H1 (cell line): ENCODE results near the gene CELSR1. TPM values are rescaled to one million over a fixed set of nuclear protein-coding genes. Genes with fewer than 3 reads are reported as not detected.

ENCODE experiments used
- CTCF ChIA-PET: fragments of 300-600 bp; sonication (Branson Sonifier 250); formaldehyde crosslinking; loops from one replicate; lab custom pipeline; 2021; ENCODE audit not compliant: partially characterized antibody; lab: Charles Lee
- POLR2A ChIA-PET: fragments of 300-600 bp; sonication (Branson Sonifier 250); formaldehyde crosslinking; loops from one replicate; lab custom pipeline; 2021; ENCODE audit warnings: inconsistent platforms; ENCODE audit not compliant: partially characterized antibody; lab: Charles Lee
- DNase-seq, 2 experiments: peaks; one replicate each; pipeline versions ENCODE4 v3.0.0 to v3.0.0-alpha.2; 2010 to 2022; ENCODE audit warnings: low spot score in 2 of 2, low read depth in 1 of 2, mixed read lengths in 1 of 2
- FAIRE-seq: peaks from 2 replicates; lab custom pipeline; 2011; peaks lifted over from hg19 to GRCh38; lab: Jason Lieb, UNC
- H2AFZ ChIP-seq: 2 replicates; pipeline ENCODE4 v1.8.1; 2012; ENCODE audit warnings: low read length, inconsistent platforms
- H2AK5ac ChIP-seq: 2 replicates; pipeline ENCODE4 v1.6.1; 2013; ENCODE audit warnings: low read depth, low read length
- H2BK120ac ChIP-seq: replicated peaks from 2 replicates; pipeline ENCODE3; 2013; ENCODE audit warnings: low read depth, low read length, inconsistent platforms
- H2BK12ac ChIP-seq: 2 replicates; pipeline ENCODE4 v1.6.1; 2013; ENCODE audit warnings: low read depth, low read length
- H2BK15ac ChIP-seq: 2 replicates; pipeline ENCODE4 v1.6.1; 2013; ENCODE audit warnings: low read length
- H2BK20ac ChIP-seq: 2 replicates; pipeline ENCODE4 v1.6.1; 2013; ENCODE audit warnings: low read length
- H2BK5ac ChIP-seq: 2 replicates; pipeline ENCODE4 v1.6.1; 2013; ENCODE audit warnings: low read depth, low read length
- H3K14ac ChIP-seq: 2 replicates; pipeline ENCODE4 v1.6.1; 2013; ENCODE audit warnings: inconsistent platforms; ENCODE audit not compliant: insufficient read length
- H3K18ac ChIP-seq: 2 replicates; pipeline ENCODE4 v1.6.1; 2013; ENCODE audit warnings: low read length; ENCODE audit errors: extremely low read depth
- H3K23ac ChIP-seq: 2 replicates; pipeline ENCODE4 v1.6.1; 2013; ENCODE audit warnings: inconsistent platforms; ENCODE audit not compliant: insufficient read length
- H3K23me2 ChIP-seq: 2 replicates; pipeline ENCODE4 v1.6.1; 2013; ENCODE audit warnings: low read depth, low read length
- H3K27ac ChIP-seq: 2 replicates; pipeline ENCODE4 v1.6.1; 2011; ENCODE audit warnings: low read depth, low read length, inconsistent platforms
- H3K27me3 ChIP-seq, 4 experiments: replicated peaks in 1 of 4; 1 replicate in 1 of 4; 2 replicates in 3 of 4; pipeline versions ENCODE4 v1.6.1 to v1.8.1; 2011 to 2013; ENCODE audit warnings: low read length in 3 of 4, mild to moderate bottlenecking in 3 of 4, inconsistent platforms in 2 of 4, mixed read lengths in 2 of 4, moderate library complexity in 1 of 4; ENCODE audit not compliant: control insufficient read depth in 3 of 4, insufficient read depth in 3 of 4; ENCODE audit errors: extremely low read depth in 1 of 4
- H3K36me3 ChIP-seq, 4 experiments: 2 replicates each; pipeline versions ENCODE4 v1.6.1 to v1.8.1; 2011 to 2013; ENCODE audit warnings: mild to moderate bottlenecking in 4 of 4, low read length in 3 of 4, moderate library complexity in 2 of 4, control low read depth in 1 of 4, inconsistent platforms in 1 of 4; ENCODE audit not compliant: insufficient read depth in 4 of 4, control insufficient read depth in 2 of 4
- H3K4ac ChIP-seq: replicated peaks from 2 replicates; pipeline ENCODE3; 2013; ENCODE audit warnings: low read length, low read depth, mixed read lengths, inconsistent platforms; ENCODE audit not compliant: insufficient read length
- H3K4me1 ChIP-seq, 4 experiments: replicated peaks in 1 of 4; 1 replicate in 1 of 4; 2 replicates in 3 of 4; pipeline versions ENCODE4 v1.6.1 to v1.8.1; 2011 to 2013; ENCODE audit warnings: low read length in 3 of 4, inconsistent platforms in 2 of 4, mixed read lengths in 1 of 4; ENCODE audit not compliant: insufficient read depth in 4 of 4, control insufficient read depth in 3 of 4
- H3K4me2 ChIP-seq, 2 experiments: 2 replicates each; pipeline versions ENCODE4 v1.6.1 to v1.8.1; 2011 to 2013; ENCODE audit warnings: low read depth in 2 of 2, low read length in 2 of 2, control low read depth in 1 of 2, inconsistent platforms in 1 of 2, mild to moderate bottlenecking in 1 of 2; ENCODE audit not compliant: insufficient read depth in 1 of 2
- H3K4me3 ChIP-seq, 4 experiments: fragments of 200-600, 300-600 bp in 1 of 4; sonication (generic), shearing (Covaris generic), sonication (Bioruptor Twin) in 1 of 4; 2 replicates each; pipeline versions ENCODE4 v1.5.1 to v1.8.1; 2011 to 2016; ENCODE audit warnings: low read length in 4 of 4, low read depth in 3 of 4, control low read depth in 2 of 4, inconsistent platforms in 2 of 4, mild to moderate bottlenecking in 2 of 4, mixed read lengths in 1 of 4, moderate library complexity in 1 of 4; ENCODE audit not compliant: insufficient read depth in 2 of 4; ENCODE audit errors: extremely low read depth in 1 of 4
- H3K56ac ChIP-seq: replicated peaks from 2 replicates; pipeline ENCODE3; 2013; ENCODE audit warnings: low read depth, mild to moderate bottlenecking, mixed read lengths, low read length, inconsistent platforms; ENCODE audit not compliant: insufficient read length
- H3K79me1 ChIP-seq: 2 replicates; pipeline ENCODE4 v1.6.1; 2013; ENCODE audit warnings: low read depth, low read length, control low read depth
- H3K79me2 ChIP-seq, 2 experiments: 2 replicates each; pipeline versions ENCODE4 v1.6.1 to v1.8.1; 2012 to 2013; ENCODE audit warnings: low read length in 2 of 2, mild to moderate bottlenecking in 2 of 2, inconsistent platforms in 1 of 2; ENCODE audit not compliant: insufficient read depth in 2 of 2, control insufficient read depth in 1 of 2
- H3K9ac ChIP-seq, 4 experiments: replicated peaks in 1 of 4; 1 replicate in 1 of 4; 2 replicates in 3 of 4; pipeline versions ENCODE4 v1.6.1 to v1.8.1; 2011 to 2013; ENCODE audit warnings: low read depth in 3 of 4, low read length in 3 of 4, control low read depth in 2 of 4, mild to moderate bottlenecking in 2 of 4, moderate library complexity in 2 of 4, inconsistent platforms in 1 of 4; ENCODE audit errors: extremely low read depth in 1 of 4
- H3K9me3 ChIP-seq, 2 experiments: 2 replicates each; pipeline versions ENCODE4 v1.6.1 to v1.8.1; 2012 to 2013; ENCODE audit warnings: mild to moderate bottlenecking in 2 of 2, moderate library complexity in 2 of 2, control low read depth in 1 of 2, inconsistent platforms in 1 of 2, low read depth in 1 of 2, low read length in 1 of 2, mixed read lengths in 1 of 2; ENCODE audit not compliant: insufficient read depth in 2 of 2
- H4K20me1 ChIP-seq, 2 experiments: replicated peaks in 1 of 2; 2 replicates each; pipeline versions ENCODE3 to v1.8.1; 2011 to 2013; ENCODE audit warnings: inconsistent platforms in 2 of 2, low read length in 2 of 2, mild to moderate bottlenecking in 1 of 2; ENCODE audit not compliant: insufficient read depth in 2 of 2, control insufficient read depth in 1 of 2
- H4K5ac ChIP-seq: 2 replicates; pipeline ENCODE4 v1.6.1; 2013; ENCODE audit warnings: low read length, low read depth, mixed read lengths, inconsistent platforms; ENCODE audit not compliant: insufficient read length
- H4K8ac ChIP-seq: 2 replicates; pipeline ENCODE4 v1.8.0; 2013; ENCODE audit warnings: mild to moderate bottlenecking, moderate library complexity, low read length, inconsistent platforms; ENCODE audit not compliant: insufficient read depth; ENCODE audit errors: extremely low read depth
- H4K91ac ChIP-seq: replicated peaks from 2 replicates; pipeline ENCODE3; 2013; ENCODE audit warnings: low read length, mixed read lengths, inconsistent platforms; ENCODE audit not compliant: insufficient read length
- GABPA ChIP-seq: IDR thresholded peaks from 2 replicates; pipeline ENCODE4 v1.6.1; 2011; ENCODE audit warnings: mild to moderate bottlenecking, low read length, moderate library complexity, borderline replicate concordance; ENCODE audit not compliant: insufficient read depth
- WGBS, 2 experiments: shearing (Covaris generic) in 1 of 2; methylation state at CpG; one replicate each; pipeline versions ENCODE4 v1.1.6 to v1.1.7; 2013 to 2015; ENCODE audit warnings: low lambda C conversion rate in 2 of 2, mixed read lengths in 2 of 2, inconsistent platforms in 1 of 2, low coverage in 1 of 2, missing lambda C conversion rate in 1 of 2; ENCODE audit not compliant: insufficient replicate concordance in 2 of 2, insufficient coverage in 1 of 2, insufficient read length in 1 of 2; ENCODE audit errors: extremely low coverage in 1 of 2, missing lambda C conversion rate in 1 of 2; 5-methylcytosine and 5-hydroxymethylcytosine counted together
- polyA plus RNA-seq, 7 experiments: library from polyadenylated mRNA; depleted of rRNA in 3 of 7; stranded (reverse) in 5 of 7; unstranded in 2 of 7; fragments of >200 nt in 5 of 7; fragments of 200-250 nt in 2 of 7; gene quantifications; 1 replicate in 5 of 7; 2 replicates in 1 of 7; 4 replicates in 1 of 7; pipeline versions ENCODE4 v1.2.1 to v1.2.3, GENCODE V29; 2011 to 2013; ENCODE audit warnings: missing spikeins in 2 of 7, mixed read lengths in 2 of 7
- total RNA-seq: library from RNA; stranded (reverse); fragmentation: NEBNext Ultra II Directional; extraction: Animal tissue kit (Norgen Biotek cat#: 25700); gene quantifications from 2 replicates; pipeline ENCODE4 v1.2.1, GENCODE V29; 2021

Gene CELSR1
- total and polyA plus RNA-seq, 2 of the 8 experiments (the other 6 are each of a cell fraction or from before 2014, with no cell fraction given), result 9.0 to 12.4 TPM

DNA sequence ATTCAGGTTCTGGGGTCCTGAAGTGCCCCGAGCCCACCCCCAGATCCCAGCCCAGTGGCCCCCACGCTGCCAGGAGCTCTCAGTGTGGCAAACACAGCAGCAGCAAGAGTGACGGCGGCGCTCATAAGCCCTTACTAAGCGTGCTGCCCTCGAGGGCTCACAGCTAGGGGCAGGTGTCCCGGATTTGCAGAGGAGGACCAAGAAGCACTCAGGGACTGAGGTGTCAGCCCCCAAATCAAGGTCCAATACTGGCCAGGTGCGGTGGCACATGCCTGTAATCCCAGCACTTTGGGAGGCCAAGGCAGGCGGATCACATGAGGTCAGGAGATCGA, 25.4 kb downstream of the CELSR1 start:
- Histone ChIP-seq H3K14ac (no peak overlapping the region), H3K56ac (no peak overlapping the region), H2BK15ac (no peak overlapping the region), H4K5ac (no peak overlapping the region), H4K91ac (no peak overlapping the region), H3K4ac (no peak overlapping the region), H3K23ac (no peak overlapping the region), H3K18ac (no peak overlapping the region), H2AK5ac (no peak overlapping the region; the same call in 1 of the 2 replicates), H3K27me3 (no peaks in the 10 kb centered on the region), H3K23me2 (no peaks in the 10 kb centered on the region), H2BK120ac (no peak overlapping the region), H2BK20ac (no peak overlapping the region), H3K9me3 (no peaks in the 10 kb centered on the region), H3K79me1 (peaks cover 5% of the 10 kb centered on the region; the same call in 1 of the 2 replicates), H3K79me2 (no peaks in the 10 kb centered on the region; a peak in 1 of 4 replicates), H4K20me1 (peaks cover 0 to 8% of the 10 kb centered on the region in 2 experiments), H3K27ac (no peak overlapping the region), H3K4me2 (no peak overlapping the region), H3K36me3 (no peaks in the 10 kb centered on the region), H3K4me1 (peaks cover 0 to 36% (median 21%) of the 10 kb centered on the region in 4 experiments; a peak in 6 of 7 replicates), H2BK12ac (no peak overlapping the region), H4K8ac (no peak overlapping the region), H2BK5ac (no peak overlapping the region), H3K9ac (no peak overlapping the region), H2AFZ (no peak overlapping the region), H3K4me3 (no peak overlapping the region)
- FAIRE-seq (no peak), DNase-seq (no peak)
- ChIA-PET POLR2A (interaction anchor here (0.6 to 1.9 kb wide), 2 partner anchors 24 to 89 kb away, joined by 3 to 8 read pairs; partner anchors contain the start of gene CELSR1), CTCF (interaction anchor here (0.8 to 1.9 kb wide), 3 partner anchors 20 to 144 kb away, joined by 3 to 10 read pairs (median 3); no protein-coding TSS in a partner anchor)
- WGBS, 2 experiments, result 77% methylated on average over 11 of the region's 11 CpGs; no CpG with 5 or more reads in 1 of the 2 experiments
- TF ChIP-seq GABPA, result no peak
